ENCODE data around the gene GLDC. TPM values are rescaled to one million over a fixed set of nuclear protein-coding genes. Genes with fewer than 3 reads are reported as not detected.

GLDC gene
- total RNA-seq, 2 donors from 2014 or later = 8.9 to 38.8 TPM

DNA sequence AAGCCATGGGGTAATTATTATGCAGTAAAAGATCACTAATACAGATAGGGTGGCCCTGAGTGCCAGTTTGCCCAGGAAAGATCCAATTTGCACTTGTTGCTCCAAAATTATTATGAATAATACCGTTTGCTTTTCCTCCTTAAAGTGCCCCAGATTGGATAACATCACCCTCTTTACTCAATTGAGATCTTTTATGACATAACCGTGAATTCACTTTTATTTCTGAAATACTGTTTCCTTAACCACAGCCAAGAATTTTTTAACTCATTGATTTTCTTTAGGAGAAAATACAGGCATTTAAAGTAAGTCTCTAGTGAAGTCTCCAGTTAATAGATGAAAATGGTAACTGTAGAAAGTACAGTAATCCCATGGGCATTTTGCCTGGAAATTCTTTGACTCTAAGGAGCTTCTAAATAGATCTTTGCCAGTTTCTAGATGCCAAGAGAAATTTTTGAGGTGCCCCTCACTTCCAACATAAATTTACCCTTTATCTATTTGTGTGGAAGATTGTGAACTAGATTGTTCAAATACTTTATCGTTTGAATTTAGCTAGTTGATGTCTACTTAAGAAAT is 133.4 kb downstream of the GLDC start:
- Mint-ChIP-seq H3K36me3 (ENCODE audit: low read depth) (peaks cover 26% of the 10 kb centered on the region), H3K9me3 (no peaks in the 10 kb centered on the region), H3K4me3 (no peak overlapping the region), H3K27me3 (ENCODE audit: insufficient read depth) (no peaks in the 10 kb centered on the region), H3K27ac (no peak overlapping the region), H3K4me1 (no peaks in the 10 kb centered on the region)
- Histone ChIP-seq H3K36me3 (ENCODE audit: control insufficient read depth, insufficient read depth, low read length) (peaks cover 40% of the 10 kb centered on the region), H3K27me3 (ENCODE audit: control insufficient read depth, insufficient read depth, low read length, poor library complexity, severe bottlenecking) (no peaks in the 10 kb centered on the region), H3K27ac (ENCODE audit: low read depth, low read length) (no peak overlapping the region), H3K4me3 (ENCODE audit: low read length) (no peak overlapping the region), H3K9me3 (ENCODE audit: control insufficient read depth, low read length) (no peaks in the 10 kb centered on the region), H3K9ac (ENCODE audit: extremely low read depth, low read length, poor library complexity, severe bottlenecking) (no peak overlapping the region), H3K4me1 (ENCODE audit: control insufficient read depth, insufficient read depth, low read length) (no peaks in the 10 kb centered on the region)
- no peak for DNase-seq
- TF ChIP-seq, protein P1, sequence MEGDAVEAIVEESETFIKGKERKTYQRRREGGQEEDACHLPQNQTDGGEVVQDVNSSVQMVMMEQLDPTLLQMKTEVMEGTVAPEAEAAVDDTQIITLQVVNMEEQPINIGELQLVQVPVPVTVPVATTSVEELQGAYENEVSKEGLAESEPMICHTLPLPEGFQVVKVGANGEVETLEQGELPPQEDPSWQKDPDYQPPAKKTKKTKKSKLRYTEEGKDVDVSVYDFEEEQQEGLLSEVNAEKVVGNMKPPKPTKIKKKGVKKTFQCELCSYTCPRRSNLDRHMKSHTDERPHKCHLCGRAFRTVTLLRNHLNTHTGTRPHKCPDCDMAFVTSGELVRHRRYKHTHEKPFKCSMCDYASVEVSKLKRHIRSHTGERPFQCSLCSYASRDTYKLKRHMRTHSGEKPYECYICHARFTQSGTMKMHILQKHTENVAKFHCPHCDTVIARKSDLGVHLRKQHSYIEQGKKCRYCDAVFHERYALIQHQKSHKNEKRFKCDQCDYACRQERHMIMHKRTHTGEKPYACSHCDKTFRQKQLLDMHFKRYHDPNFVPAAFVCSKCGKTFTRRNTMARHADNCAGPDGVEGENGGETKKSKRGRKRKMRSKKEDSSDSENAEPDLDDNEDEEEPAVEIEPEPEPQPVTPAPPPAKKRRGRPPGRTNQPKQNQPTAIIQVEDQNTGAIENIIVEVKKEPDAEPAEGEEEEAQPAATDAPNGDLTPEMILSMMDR (conservative IDR thresholded peaks at IDR 0.05) = no peak
- WGBS, 2 experiments (ENCODE audit: insufficient coverage in 1 of 2, insufficient read length in 1 of 2) = 91 to 92% methylated on average over 1 to 3 of the region's 3 CpGs

DNA sequence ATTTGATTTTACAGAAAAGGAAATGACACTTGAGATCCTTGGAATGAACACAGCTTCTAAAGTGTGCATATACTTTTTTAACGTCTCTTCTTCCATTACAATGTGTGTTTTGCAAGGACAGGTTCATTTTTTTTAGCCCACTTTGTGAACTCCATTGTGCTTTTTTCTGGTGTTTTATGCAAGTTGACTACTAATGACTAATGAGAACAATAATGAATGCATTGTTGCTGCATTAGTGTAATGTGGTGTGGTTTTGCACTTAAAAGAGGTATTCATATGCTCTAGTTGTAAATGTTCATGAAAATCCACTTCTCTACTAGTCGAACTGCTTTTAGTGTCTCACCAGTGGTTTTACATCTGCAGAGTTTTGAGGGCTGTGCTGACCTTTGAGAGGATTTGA is 139.0 kb downstream of the GLDC start:
- no peak overlapping the region for H3K9ac ChIP-seq (ENCODE audit: extremely low read depth, low read length, poor library complexity, severe bottlenecking)
- Mint-ChIP-seq H3K9me3 (no peaks in the 10 kb centered on the region), H3K27ac (no peak overlapping the region), H3K4me3 (no peak overlapping the region), H3K4me1 (peaks cover 4% of the 10 kb centered on the region), H3K27me3 (ENCODE audit: insufficient read depth) (no peaks in the 10 kb centered on the region), H3K36me3 (ENCODE audit: low read depth) (peaks cover 72% of the 10 kb centered on the region)
- no peaks in the 10 kb centered on the region for H3K4me1 ChIP-seq (ENCODE audit: control insufficient read depth, insufficient read depth, low read length)
- 93% methylated on average over 2 of the region's 2 CpGs; no CpG with 5 or more reads in 1 of the 2 experiments for WGBS, 2 experiments (ENCODE audit: insufficient coverage in 1 of 2, insufficient read length in 1 of 2)
- H3K27me3 ChIP-seq (ENCODE audit: control insufficient read depth, insufficient read depth, low read length, poor library complexity, severe bottlenecking) = no peaks in the 10 kb centered on the region
- TF ChIP-seq, protein P1 (conservative IDR thresholded peaks at IDR 0.05) = no peak
- H3K4me3 ChIP-seq (ENCODE audit: low read length) = no peak overlapping the region
- H3K27ac ChIP-seq (ENCODE audit: low read depth, low read length) = no peak overlapping the region
- H3K36me3 ChIP-seq (ENCODE audit: control insufficient read depth, insufficient read depth, low read length) = peaks cover 81% of the 10 kb centered on the region
- no peaks in the 10 kb centered on the region for H3K9me3 ChIP-seq (ENCODE audit: control insufficient read depth, low read length)
- no peak for DNase-seq

DNA sequence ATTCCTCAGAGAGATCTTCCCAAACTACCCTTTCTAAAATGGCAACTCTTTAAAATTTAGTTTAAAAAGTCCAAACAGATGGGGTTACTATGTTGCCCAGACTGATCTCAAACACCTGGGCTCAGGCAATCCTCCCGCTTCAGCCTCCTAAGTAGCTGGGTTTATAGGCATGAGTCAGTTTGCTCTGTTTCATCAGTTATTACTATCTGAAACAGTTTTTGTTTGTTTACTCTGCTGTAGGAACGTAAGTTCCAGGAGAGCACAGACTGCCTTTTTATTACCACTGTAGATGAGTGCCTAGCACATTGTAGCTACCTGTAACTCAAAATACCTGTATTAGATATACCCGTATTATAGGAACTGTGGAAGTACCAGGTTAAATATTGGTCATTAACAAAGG is 143.1 kb downstream of the GLDC start:
- 81 to 94% methylated on average over 2 to 3 of the region's 3 CpGs for WGBS, 2 experiments (ENCODE audit: insufficient coverage in 1 of 2, insufficient read length in 1 of 2)
- H3K4me1 ChIP-seq (ENCODE audit: control insufficient read depth, insufficient read depth, low read length) = peaks cover 6% of the 10 kb centered on the region
- H3K36me3 ChIP-seq (ENCODE audit: control insufficient read depth, insufficient read depth, low read length) = peaks cover 80% of the 10 kb centered on the region
- Mint-ChIP-seq H3K27me3 (ENCODE audit: insufficient read depth) (no peaks in the 10 kb centered on the region), H3K4me1 (peaks cover 17% of the 10 kb centered on the region), H3K36me3 (ENCODE audit: low read depth) (peaks cover 73% of the 10 kb centered on the region), H3K9me3 (no peaks in the 10 kb centered on the region), H3K27ac (no peak overlapping the region), H3K4me3 (no peak overlapping the region)
- DNase-seq = no peak
- H3K9me3 ChIP-seq (ENCODE audit: control insufficient read depth, low read length) = no peaks in the 10 kb centered on the region
- no peaks in the 10 kb centered on the region for H3K27me3 ChIP-seq (ENCODE audit: control insufficient read depth, insufficient read depth, low read length, poor library complexity, severe bottlenecking)
- TF ChIP-seq, protein P1 (conservative IDR thresholded peaks at IDR 0.05) = no peak
- no peak overlapping the region for H3K4me3 ChIP-seq (ENCODE audit: low read length)
- H3K27ac ChIP-seq (ENCODE audit: low read depth, low read length) = no peak overlapping the region
- H3K9ac ChIP-seq (ENCODE audit: extremely low read depth, low read length, poor library complexity, severe bottlenecking) = no peak overlapping the region
